Measurements from ENCODE around the gene KCNMA1. TPM values are rescaled to one million over a fixed set of nuclear protein-coding genes. Genes with fewer than 3 reads are reported as not detected.

Gene KCNMA1
- total and polyA plus RNA-seq, 2 donors (not counting 1 experiment from before 2014, with no cell fraction given): 0.82 to 3.1 TPM

- intact Hi-C loops (cut with micrococcal nuclease): no loop called here
- Mint-ChIP-seq H3K4me1 (no peaks in the 10 kb centered on the region), H3K27ac (no peak overlapping the region), H3K4me3 (no peak overlapping the region), H3K27me3 (no peaks in the 10 kb centered on the region), H3K9me3 (ENCODE audit: insufficient read depth) (no peaks in the 10 kb centered on the region)
- POLR2A ChIA-PET: no interaction called here
- 100% methylated on average over 3 of the region's 3 CpGs for WGBS (ENCODE audit: insufficient coverage)
- DNase-seq (no peak), ATAC-seq (ENCODE audit: low read depth) (no peak)
- Histone ChIP-seq H3K27ac (ENCODE audit: low read length in 2 of 2) (no peak overlapping the region), H3K4me1 (ENCODE audit: control insufficient read depth in 2 of 2, insufficient read depth in 2 of 2, low read length in 2 of 2) (no peaks in the 10 kb centered on the region), H2AFZ (ENCODE audit: insufficient read depth, low read depth, low read length, poor library complexity, severe bottlenecking) (no peak overlapping the region), H3K9me3 (ENCODE audit: control extremely low read depth in 1 of 3, control insufficient read depth in 2 of 3, insufficient read depth in 1 of 3, low read length in 2 of 3) (no peaks in the 10 kb centered on the region), H4K20me1 (ENCODE audit: control insufficient read depth, insufficient read depth, low read length, poor library complexity, severe bottlenecking) (no peaks in the 10 kb centered on the region), H3K4me2 (replicated peaks; ENCODE audit: low read depth, low read length, poor library complexity, severe bottlenecking) (no peak overlapping the region), H3K36me3 (replicated peaks in 1 of 2; ENCODE audit: control extremely low read depth in 1 of 2, control insufficient read depth in 1 of 2, extremely low read depth in 1 of 2, insufficient read depth in 2 of 2, low read length in 1 of 2) (no peaks in the 10 kb centered on the region), H3K27me3 (replicated peaks in 1 of 4; ENCODE audit: control extremely low read depth in 1 of 4, control insufficient read depth in 3 of 4, insufficient read depth in 4 of 4, low read length in 3 of 4) (no peaks in the 10 kb centered on the region), H3K9ac (ENCODE audit: low read length) (no peak overlapping the region), H3K4me3 (ENCODE audit: control extremely low read depth in 1 of 5, extremely low read depth in 1 of 5, insufficient read depth in 1 of 5, low read depth in 2 of 5, low read length in 4 of 5) (no peak overlapping the region), H3K79me2 (ENCODE audit: control insufficient read depth, insufficient read depth, low read length) (no peaks in the 10 kb centered on the region)
- TF ChIP-seq CTCF (IDR thresholded peaks at IDR 0.05) (no peak), EZH2 (IDR thresholded peaks at IDR 0.05; ENCODE audit: borderline replicate concordance, insufficient read depth, low read depth, low read length, poor library complexity, severe bottlenecking) (no peak)
- CTCF ChIA-PET: no interaction called here
These were observed 575.2 kb downstream of the KCNMA1 start for GRCh38 chr10:77062381-77062780.

- no peak for DNase-seq
- H3K27ac Mint-ChIP-seq: no peak overlapping the region
- Histone ChIP-seq H3K4me2 (replicated peaks; ENCODE audit: low read depth, low read length, poor library complexity, severe bottlenecking) (no peak overlapping the region), H3K4me3 (ENCODE audit: control extremely low read depth in 1 of 5, extremely low read depth in 1 of 5, insufficient read depth in 1 of 5, low read depth in 2 of 5, low read length in 4 of 5) (no peak overlapping the region), H3K9ac (ENCODE audit: low read length) (no peak overlapping the region), H4K20me1 (ENCODE audit: control insufficient read depth, insufficient read depth, low read length, poor library complexity, severe bottlenecking) (no peaks in the 10 kb centered on the region), H3K4me1 (ENCODE audit: control insufficient read depth in 2 of 2, insufficient read depth in 2 of 2, low read length in 2 of 2) (no peaks in the 10 kb centered on the region), H3K27ac (ENCODE audit: low read length in 2 of 2) (no peak overlapping the region), H2AFZ (ENCODE audit: insufficient read depth, low read depth, low read length, poor library complexity, severe bottlenecking) (no peak overlapping the region), H3K9me3 (ENCODE audit: control extremely low read depth in 1 of 3, control insufficient read depth in 2 of 3, insufficient read depth in 1 of 3, low read length in 2 of 3) (no peaks in the 10 kb centered on the region), H3K36me3 (replicated peaks in 1 of 2; ENCODE audit: control extremely low read depth in 1 of 2, control insufficient read depth in 1 of 2, extremely low read depth in 1 of 2, insufficient read depth in 2 of 2, low read length in 1 of 2) (no peaks in the 10 kb centered on the region), H3K27me3 (replicated peaks in 1 of 4; ENCODE audit: control extremely low read depth in 1 of 4, control insufficient read depth in 3 of 4, insufficient read depth in 4 of 4, low read length in 3 of 4) (no peaks in the 10 kb centered on the region), H3K79me2 (ENCODE audit: control insufficient read depth, insufficient read depth, low read length) (no peaks in the 10 kb centered on the region)
- TF ChIP-seq EZH2 (IDR thresholded peaks at IDR 0.05; ENCODE audit: borderline replicate concordance, insufficient read depth, low read depth, low read length, poor library complexity, severe bottlenecking) (no peak), CTCF (IDR thresholded peaks at IDR 0.05) (no peak)
- no peak for ATAC-seq (ENCODE audit: low read depth)
- no peaks in the 10 kb centered on the region for H3K9me3 Mint-ChIP-seq (ENCODE audit: insufficient read depth)
- intact Hi-C loops (cut with micrococcal nuclease): no loop called here
- H3K4me3 Mint-ChIP-seq: no peak overlapping the region
- ChIA-PET CTCF (no interaction called here), POLR2A (no interaction called here)
- H3K4me1 Mint-ChIP-seq: no peaks in the 10 kb centered on the region
- no CpG with 5 or more reads among the region's 2 CpGs for WGBS (ENCODE audit: insufficient coverage)
- no peaks in the 10 kb centered on the region for H3K27me3 Mint-ChIP-seq
These were observed 576.7 kb downstream of the KCNMA1 start for GRCh38 chr10:77060913-77061312.

Data from B cell (primary cell).